HG02763 (cell line): Measurements from ENCODE around the gene KCNC1.

Experiments
- ATAC-seq: cut with Tn5 transposase; IDR thresholded peaks from one replicate; pipeline ENCODE4 v1.9.1; 2021; ENCODE audit warnings: mild to moderate bottlenecking, moderate library complexity; ENCODE audit not compliant: unreplicated experiment

Gene KCNC1

GRCh38 chr11:17786824-17787525 lies 52.4 kb downstream of the KCNC1 start:
- no peak for ATAC-seq

- ATAC-seq, result no peak
These were observed 53.5 kb downstream of the KCNC1 start for GRCh38 chr11:17788084-17788483.

- ATAC-seq, result no peak
These were observed 55.9 kb downstream of the KCNC1 start for GRCh38 chr11:17790453-17790852.

- no peak for ATAC-seq
These were observed 56.6 kb downstream of the KCNC1 start for GRCh38 chr11:17791144-17791543.

GRCh38 chr11:17792161-17792560 lies 57.6 kb downstream of the KCNC1 start:
- ATAC-seq, result no peak

GRCh38 chr11:17793642-17794170 lies 59.1 kb downstream of the KCNC1 start:
- ATAC-seq, result no peak

GRCh38 chr11:17794981-17795380 lies 60.4 kb downstream of the KCNC1 start:
- ATAC-seq, result no peak

GRCh38 chr11:17796154-17796553 lies 61.6 kb downstream of the KCNC1 start:
- ATAC-seq, result no peak

GRCh38 chr11:17798253-17798652 lies 63.7 kb downstream of the KCNC1 start:
- no peak for ATAC-seq

- ATAC-seq, result no peak
These were observed 64.1 kb downstream of the KCNC1 start for GRCh38 chr11:17798716-17799115.

GRCh38 chr11:17799147-17799546 lies 64.6 kb downstream of the KCNC1 start:
- no peak for ATAC-seq

- ATAC-seq, result no peak
These were observed 66.6 kb downstream of the KCNC1 start for GRCh38 chr11:17801166-17801565.

GRCh38 chr11:17802491-17802890 lies 67.9 kb downstream of the KCNC1 start:
- ATAC-seq, result no peak

- no peak for ATAC-seq
These were observed 69.3 kb downstream of the KCNC1 start for GRCh38 chr11:17803754-17804334.

GRCh38 chr11:17805043-17805442 lies 70.5 kb downstream of the KCNC1 start:
- ATAC-seq, result no peak

GRCh38 chr11:17805873-17806272 lies 71.3 kb downstream of the KCNC1 start:
- ATAC-seq, result no peak

- ATAC-seq, result no peak
These were observed 72.5 kb downstream of the KCNC1 start for GRCh38 chr11:17807034-17807433.

- no peak for ATAC-seq
These were observed 75.5 kb downstream of the KCNC1 start for GRCh38 chr11:17810041-17810440.

GRCh38 chr11:17810746-17811145 lies 76.2 kb downstream of the KCNC1 start:
- ATAC-seq, result no peak

- ATAC-seq, result no peak
These were observed 76.8 kb downstream of the KCNC1 start for GRCh38 chr11:17811352-17811751.

- no peak for ATAC-seq
These were observed 77.7 kb downstream of the KCNC1 start for GRCh38 chr11:17812091-17812864.

GRCh38 chr11:17812865-17813187 lies 78.2 kb downstream of the KCNC1 start:
- ATAC-seq, result no peak
